ENCODE results near the gene RAB11B. TPM values are rescaled to one million over a fixed set of nuclear protein-coding genes. Genes with fewer than 3 reads are reported as not detected.

RAB11B gene
- total and polyA plus RNA-seq, 2 of the 13 experiments (the other 11 are each of a cell fraction or from before 2014, with no cell fraction given): 6.0 to 28.4 TPM

DNA sequence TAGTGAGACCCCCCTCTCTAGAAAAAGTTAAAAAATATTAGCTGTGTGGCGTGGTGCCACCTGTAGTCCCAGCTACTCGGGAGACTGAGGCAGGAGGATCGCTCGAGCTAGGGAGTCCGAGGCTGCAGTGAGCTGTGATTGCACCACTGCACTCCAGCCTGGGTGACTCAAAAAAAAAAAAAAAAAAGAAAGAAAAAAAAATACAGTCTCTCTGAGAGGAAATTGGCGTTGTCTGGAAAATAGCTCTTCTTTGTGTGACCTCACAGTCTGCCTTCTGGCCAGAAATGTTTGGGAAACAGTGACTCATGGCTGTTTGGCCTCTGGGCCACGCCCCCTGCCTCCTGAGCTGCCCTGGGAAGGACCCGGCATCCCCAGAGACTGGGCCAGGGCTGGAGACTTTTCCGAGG, 33.7 kb downstream of the RAB11B start (continued):
- no peak for TF ChIP-seq ZSCAN31 (CRISPR knock-in tag; IDR thresholded peaks at IDR 0.05; ENCODE audit: low read depth)
- peak; percentile 34; the same call in 1 of the 2 replicates for TF ChIP-seq SMAD3 (CRISPR knock-in tag; IDR thresholded peaks at IDR 0.05)
- no peak for TF ChIP-seq MXD4 (CRISPR knock-in tag; IDR thresholded peaks at IDR 0.05)
- TF ChIP-seq CENPT (CRISPR knock-in tag; IDR thresholded peaks at IDR 0.05; ENCODE audit: low read depth): no peak
- TF ChIP-seq ZNF549 (CRISPR knock-in tag; IDR thresholded peaks at IDR 0.05): no peak
- TF ChIP-seq, protein P1, sequence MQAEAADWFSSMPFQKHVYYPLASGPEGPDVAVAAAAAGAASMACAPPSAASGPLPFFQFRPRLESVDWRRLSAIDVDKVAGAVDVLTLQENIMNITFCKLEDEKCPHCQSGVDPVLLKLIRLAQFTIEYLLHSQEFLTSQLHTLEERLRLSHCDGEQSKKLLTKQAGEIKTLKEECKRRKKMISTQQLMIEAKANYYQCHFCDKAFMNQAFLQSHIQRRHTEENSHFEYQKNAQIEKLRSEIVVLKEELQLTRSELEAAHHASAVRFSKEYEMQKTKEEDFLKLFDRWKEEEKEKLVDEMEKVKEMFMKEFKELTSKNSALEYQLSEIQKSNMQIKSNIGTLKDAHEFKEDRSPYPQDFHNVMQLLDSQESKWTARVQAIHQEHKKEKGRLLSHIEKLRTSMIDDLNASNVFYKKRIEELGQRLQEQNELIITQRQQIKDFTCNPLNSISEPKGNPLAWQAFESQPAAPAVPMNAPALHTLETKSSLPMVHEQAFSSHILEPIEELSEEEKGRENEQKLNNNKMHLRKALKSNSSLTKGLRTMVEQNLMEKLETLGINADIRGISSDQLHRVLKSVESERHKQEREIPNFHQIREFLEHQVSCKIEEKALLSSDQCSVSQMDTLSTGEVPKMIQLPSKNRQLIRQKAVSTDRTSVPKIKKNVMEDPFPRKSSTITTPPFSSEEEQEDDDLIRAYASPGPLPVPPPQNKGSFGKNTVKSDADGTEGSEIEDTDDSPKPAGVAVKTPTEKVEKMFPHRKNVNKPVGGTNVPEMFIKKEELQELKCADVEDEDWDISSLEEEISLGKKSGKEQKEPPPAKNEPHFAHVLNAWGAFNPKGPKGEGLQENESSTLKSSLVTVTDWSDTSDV (CRISPR knock-in tag; IDR thresholded peaks at IDR 0.05): no peak
- no peak for TF ChIP-seq ZSCAN22 (CRISPR knock-in tag; IDR thresholded peaks at IDR 0.05)
- TF ChIP-seq, protein P2, sequence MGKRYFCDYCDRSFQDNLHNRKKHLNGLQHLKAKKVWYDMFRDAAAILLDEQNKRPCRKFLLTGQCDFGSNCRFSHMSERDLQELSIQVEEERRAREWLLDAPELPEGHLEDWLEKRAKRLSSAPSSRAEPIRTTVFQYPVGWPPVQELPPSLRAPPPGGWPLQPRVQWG (CRISPR knock-in tag; IDR thresholded peaks at IDR 0.05; ENCODE audit: borderline replicate concordance, low read depth): no peak
- TF ChIP-seq BHLHE40 (IDR thresholded peaks at IDR 0.05; ENCODE audit: low read length): no peak
- TF ChIP-seq ZNF256 (CRISPR knock-in tag; conservative IDR thresholded peaks at IDR 0.05): no peak
- no peak for TF ChIP-seq ZNF7 (CRISPR knock-in tag; IDR thresholded peaks at IDR 0.05)
- TF ChIP-seq NFYB (CRISPR knock-in tag; IDR thresholded peaks at IDR 0.05): no peak
- TF ChIP-seq, protein P3, sequence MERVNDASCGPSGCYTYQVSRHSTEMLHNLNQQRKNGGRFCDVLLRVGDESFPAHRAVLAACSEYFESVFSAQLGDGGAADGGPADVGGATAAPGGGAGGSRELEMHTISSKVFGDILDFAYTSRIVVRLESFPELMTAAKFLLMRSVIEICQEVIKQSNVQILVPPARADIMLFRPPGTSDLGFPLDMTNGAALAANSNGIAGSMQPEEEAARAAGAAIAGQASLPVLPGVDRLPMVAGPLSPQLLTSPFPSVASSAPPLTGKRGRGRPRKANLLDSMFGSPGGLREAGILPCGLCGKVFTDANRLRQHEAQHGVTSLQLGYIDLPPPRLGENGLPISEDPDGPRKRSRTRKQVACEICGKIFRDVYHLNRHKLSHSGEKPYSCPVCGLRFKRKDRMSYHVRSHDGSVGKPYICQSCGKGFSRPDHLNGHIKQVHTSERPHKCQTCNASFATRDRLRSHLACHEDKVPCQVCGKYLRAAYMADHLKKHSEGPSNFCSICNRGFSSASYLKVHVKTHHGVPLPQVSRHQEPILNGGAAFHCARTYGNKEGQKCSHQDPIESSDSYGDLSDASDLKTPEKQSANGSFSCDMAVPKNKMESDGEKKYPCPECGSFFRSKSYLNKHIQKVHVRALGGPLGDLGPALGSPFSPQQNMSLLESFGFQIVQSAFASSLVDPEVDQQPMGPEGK (CRISPR knock-in tag; IDR thresholded peaks at IDR 0.05): no peak
- no peak for TF ChIP-seq RAD21 (CRISPR knock-in tag; IDR thresholded peaks at IDR 0.05)
- TF ChIP-seq SAP130 (CRISPR knock-in tag; IDR thresholded peaks at IDR 0.05; ENCODE audit: low read depth): peak; percentile 68; the same call in 1 of the 2 replicates
- no peak for TF ChIP-seq ZFP1 (CRISPR knock-in tag; IDR thresholded peaks at IDR 0.05)
- TF ChIP-seq KMT2A (CRISPR knock-in tag; IDR thresholded peaks at IDR 0.05): no peak
- TF ChIP-seq ESRRA (CRISPR knock-in tag; IDR thresholded peaks at IDR 0.05; ENCODE audit: low read depth): no peak
- TF ChIP-seq MEIS2 (CRISPR knock-in tag; IDR thresholded peaks at IDR 0.05): no peak
- TF ChIP-seq ATAD3A (CRISPR knock-in tag; IDR thresholded peaks at IDR 0.05): no peak
- TF ChIP-seq, protein P4, sequence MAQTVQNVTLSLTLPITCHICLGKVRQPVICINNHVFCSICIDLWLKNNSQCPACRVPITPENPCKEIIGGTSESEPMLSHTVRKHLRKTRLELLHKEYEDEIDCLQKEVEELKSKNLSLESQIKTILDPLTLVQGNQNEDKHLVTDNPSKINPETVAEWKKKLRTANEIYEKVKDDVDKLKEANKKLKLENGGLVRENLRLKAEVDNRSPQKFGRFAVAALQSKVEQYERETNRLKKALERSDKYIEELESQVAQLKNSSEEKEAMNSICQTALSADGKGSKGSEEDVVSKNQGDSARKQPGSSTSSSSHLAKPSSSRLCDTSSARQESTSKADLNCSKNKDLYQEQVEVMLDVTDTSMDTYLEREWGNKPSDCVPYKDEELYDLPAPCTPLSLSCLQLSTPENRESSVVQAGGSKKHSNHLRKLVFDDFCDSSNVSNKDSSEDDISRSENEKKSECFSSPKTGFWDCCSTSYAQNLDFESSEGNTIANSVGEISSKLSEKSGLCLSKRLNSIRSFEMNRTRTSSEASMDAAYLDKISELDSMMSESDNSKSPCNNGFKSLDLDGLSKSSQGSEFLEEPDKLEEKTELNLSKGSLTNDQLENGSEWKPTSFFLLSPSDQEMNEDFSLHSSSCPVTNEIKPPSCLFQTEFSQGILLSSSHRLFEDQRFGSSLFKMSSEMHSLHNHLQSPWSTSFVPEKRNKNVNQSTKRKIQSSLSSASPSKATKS (CRISPR knock-in tag; IDR thresholded peaks at IDR 0.05): no peak
- TF ChIP-seq, protein P5, sequence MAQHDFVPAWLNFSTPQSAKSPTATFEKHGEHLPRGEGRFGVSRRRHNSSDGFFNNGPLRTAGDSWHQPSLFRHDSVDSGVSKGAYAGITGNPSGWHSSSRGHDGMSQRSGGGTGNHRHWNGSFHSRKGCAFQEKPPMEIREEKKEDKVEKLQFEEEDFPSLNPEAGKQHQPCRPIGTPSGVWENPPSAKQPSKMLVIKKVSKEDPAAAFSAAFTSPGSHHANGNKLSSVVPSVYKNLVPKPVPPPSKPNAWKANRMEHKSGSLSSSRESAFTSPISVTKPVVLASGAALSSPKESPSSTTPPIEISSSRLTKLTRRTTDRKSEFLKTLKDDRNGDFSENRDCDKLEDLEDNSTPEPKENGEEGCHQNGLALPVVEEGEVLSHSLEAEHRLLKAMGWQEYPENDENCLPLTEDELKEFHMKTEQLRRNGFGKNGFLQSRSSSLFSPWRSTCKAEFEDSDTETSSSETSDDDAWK (CRISPR knock-in tag; IDR thresholded peaks at IDR 0.05): no peak
- 0 out of 2 replicates have a peak, but pooled peaks have one; percentile 9 for TF ChIP-seq ZFP37 (CRISPR knock-in tag; IDR thresholded peaks at IDR 0.05; ENCODE audit: borderline replicate concordance)
- no peak for TF ChIP-seq PRPF4 (IDR thresholded peaks at IDR 0.05; ENCODE audit: low read depth, low read length, poor library complexity, severe bottlenecking)
- TF ChIP-seq RFX3 (CRISPR knock-in tag; IDR thresholded peaks at IDR 0.05): no peak
- no peak for TF ChIP-seq MLLT10 (CRISPR knock-in tag; IDR thresholded peaks at IDR 0.05)
